Activated T-cell treated with anti-CD3 and anti-CD28 coated beads for 48 hours (primary cell): ENCODE results near the gene F13A1.

ENCODE experiments used
- DNase-seq: peaks from one replicate; pipeline ENCODE4 v3.0.0-alpha.2; 2020; ENCODE audit warnings: low read depth

The F13A1 gene

DNA sequence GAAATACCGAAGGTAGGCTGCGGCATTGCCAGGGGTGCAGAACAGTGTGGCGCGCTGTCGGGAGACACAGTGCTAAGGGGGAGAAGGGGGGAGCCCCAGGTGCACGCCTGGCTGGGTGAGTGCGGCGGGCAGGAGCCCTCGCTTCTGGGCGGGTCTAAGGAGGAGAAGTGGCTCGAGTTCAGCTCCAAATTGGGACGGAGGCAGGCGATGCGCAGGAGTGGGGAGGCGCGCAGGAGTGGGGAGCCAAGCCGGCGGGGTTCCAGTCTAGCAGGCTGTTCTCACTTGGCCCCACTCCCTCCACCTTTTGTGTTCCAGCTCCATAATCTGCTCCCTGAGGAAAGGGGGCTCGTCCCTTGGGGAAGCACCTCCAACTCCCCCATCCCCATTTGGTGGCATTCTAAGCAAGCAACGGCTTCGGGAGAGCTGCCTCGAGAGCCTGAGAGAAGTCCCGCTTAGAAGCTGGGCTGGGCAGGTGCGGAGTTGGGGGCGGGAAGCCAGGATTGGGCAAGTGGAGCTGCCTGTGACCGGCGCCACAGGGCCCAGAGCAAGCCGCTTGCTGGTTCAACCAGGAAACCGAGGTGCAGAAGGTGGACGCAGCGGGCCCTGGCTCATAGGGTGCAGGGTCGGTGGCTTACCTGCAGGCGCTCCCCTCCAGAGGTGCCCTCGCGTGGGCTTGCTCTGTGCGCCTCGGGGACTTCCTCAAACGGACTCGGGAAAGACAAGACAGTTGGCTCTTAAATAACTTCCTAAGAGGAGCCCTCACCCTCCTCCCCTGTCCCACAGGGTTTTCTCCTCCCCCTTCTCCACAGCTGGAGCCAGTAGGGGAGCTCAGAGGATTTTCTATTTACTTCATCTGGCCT lies at the start of gene F13A1:
F13A1 (minus strand) TSS at position 711 of the 860 bp plus-strand sequence. CDS start 1,998 bp downstream, outside the sequence.
- no peak for DNase-seq

DNA sequence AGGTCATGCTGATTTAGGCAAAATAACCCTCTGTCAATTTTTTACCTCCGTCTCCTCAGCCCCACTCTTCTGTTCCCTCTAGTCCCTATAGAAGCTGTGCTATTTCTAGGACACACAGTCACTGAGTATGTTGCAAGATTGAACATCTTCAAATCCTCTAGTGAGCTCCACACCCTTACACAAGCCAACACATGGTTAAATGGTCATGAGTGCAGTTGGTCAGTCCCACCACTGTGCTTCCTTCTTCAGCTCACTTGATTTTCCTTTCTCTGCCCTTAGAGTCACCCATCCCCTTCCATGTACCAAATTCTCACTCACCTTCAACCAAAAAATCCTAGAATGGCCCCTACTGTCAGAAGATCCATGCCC lies 48.2 kb upstream of the F13A1 start:
- DNase-seq: no peak

DNA sequence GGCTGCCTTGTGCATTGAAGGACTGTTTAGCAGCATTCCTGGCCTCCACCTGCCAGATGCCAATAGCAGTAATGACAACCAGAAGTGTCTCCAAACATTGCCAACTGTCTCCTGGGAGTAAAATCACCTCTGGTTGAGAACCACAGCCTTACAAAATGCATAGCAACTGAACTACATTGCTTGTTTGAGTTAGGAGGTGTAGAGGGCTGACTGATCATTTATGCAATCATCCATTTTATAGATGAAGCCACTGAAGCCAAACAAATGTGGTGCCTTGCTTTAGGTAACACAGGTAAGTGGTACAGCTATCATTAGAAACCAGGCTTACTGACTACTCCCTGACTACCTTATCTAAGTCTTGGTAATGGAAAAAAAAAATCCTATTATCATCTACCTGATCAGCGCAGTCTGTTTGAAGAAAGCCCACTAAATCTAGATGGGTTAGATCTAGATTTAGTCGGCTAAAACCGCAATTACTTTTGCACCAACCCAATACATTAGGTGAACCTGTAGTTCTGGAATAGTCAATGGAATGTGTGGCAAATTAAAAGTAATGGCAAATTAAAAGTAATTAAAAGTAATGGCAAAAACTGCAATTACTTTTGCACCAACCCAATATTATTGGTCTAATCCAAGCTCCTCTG lies 47.7 kb upstream of the F13A1 start:
- DNase-seq: no peak

DNA sequence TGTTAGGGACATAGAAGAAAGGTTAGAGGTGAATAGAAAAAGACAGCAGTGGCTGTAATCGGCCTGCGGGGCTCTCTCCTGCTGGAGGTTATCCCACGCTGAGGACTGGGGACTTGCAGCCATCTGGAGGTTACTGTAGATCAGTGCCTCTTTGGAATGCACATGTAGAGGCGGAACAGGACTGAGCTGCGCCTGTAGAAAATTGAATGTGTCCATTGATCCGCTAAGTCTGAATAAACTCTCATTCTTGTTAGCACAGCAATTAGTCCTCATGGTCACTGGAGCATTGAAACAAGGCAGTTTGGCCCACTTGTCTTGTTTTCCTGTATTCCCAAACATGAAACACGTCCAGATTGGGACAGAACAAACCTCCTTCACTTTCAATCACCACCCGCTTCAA lies 46.3 kb upstream of the F13A1 start:
- no peak for DNase-seq

DNA sequence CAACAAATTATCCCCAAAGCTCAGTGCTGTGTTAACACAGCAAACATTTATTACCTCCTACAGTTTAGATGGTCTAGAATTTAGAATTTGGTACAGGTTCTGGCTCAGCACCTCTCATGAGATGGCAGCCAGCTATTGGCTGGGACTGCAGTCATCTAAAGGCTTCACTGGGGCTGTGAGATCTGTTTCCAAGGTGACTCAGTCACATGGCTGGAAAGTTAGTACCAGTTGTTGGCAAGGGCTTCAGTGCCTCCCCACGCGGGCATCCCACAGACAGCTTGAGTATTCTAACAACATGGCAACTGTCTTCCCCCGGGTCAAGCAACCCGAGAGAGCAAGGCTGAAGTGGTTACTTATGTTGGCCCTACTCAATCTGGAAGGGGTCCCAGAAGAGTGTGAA lies 44.8 kb upstream of the F13A1 start:
- no peak for DNase-seq

DNA sequence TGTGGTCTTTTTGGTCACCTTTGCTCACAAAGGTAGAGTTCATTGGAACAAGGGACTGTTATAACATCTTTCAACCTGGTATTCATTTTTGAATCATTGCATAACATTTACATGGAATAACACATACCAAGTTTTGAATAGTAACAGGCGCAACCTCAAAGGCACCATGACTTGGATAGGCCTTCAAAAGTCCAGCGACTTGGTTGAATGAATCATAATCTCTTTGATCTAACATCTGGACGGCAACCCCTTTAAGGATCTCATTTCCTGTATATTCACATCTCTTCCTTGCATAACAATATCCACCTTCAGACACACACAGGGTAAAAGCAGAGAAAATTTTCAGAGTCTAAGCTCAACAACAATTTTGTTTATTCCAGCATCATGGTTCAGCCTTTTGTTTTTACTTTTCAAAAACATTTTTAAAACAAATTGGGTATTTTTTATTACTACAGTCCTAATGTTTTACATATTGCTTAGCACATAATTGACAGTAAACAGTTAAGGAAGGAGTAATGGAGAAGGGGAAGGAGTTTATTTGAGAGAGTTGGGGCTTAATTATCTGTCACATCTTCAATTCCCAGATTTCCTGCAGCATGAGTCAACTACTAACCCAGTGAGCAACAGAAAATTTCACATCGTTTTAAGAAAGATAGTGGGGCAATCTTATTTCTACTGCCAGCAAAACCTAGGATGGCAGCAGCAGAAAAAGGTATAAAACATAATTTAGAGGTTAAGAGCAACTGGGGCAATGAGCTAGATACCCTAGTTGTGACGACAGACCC lies 41.8 kb upstream of the F13A1 start:
- no peak for DNase-seq

DNA sequence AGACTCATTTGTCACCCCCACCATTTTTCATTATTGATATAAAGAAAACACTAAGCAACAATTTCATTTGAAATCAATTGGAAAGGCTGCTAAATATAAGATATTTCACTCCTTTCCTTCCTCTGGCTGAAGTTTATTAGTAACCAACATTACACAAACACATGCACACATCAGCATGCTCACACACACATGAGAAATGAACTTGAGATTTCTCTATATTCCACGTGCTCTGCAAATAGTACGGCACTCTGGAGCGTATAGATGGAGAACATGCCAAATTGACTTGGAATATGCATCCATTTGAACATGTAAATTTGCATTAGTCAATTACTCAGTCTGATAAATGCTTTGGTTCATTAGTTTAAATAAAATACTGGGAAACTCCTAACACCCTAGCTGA lies 37.1 kb upstream of the F13A1 start:
- no peak for DNase-seq

DNA sequence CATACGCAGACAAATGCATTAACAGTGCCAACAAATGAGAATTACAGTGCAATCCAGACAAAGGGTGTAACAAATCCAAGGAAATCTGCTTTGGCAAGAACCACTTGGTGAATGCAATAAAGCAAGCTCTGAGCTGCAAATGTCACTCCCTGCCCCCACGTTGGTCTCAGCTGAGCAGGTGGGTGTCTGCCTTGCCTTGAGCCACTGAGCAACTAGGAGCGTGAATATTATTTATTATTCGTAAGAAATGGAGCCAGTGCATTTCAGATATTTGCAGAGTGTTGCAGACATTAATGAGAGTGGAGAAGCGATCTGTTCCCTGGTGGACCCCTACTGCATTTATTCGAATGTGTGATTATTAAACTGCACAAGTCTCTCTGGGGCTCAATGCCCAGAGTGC lies 36.6 kb upstream of the F13A1 start:
- DNase-seq: no peak

DNA sequence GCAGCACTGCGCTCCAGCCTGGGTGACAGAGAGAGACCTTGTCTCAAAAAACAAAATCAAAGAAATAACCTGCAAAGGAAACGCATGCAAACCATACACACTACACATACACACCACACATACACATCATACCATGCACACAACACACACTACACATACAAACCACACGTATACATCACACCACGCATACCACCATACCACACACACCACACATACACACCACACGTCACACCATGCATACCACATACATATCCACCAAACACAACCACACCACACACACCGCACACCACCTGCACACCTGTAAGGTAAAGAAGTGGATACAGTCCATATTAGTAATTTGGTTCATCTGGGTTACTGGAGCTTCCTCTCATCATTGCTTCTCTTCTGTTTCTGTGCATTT lies 32.3 kb upstream of the F13A1 start:
- no peak for DNase-seq

DNA sequence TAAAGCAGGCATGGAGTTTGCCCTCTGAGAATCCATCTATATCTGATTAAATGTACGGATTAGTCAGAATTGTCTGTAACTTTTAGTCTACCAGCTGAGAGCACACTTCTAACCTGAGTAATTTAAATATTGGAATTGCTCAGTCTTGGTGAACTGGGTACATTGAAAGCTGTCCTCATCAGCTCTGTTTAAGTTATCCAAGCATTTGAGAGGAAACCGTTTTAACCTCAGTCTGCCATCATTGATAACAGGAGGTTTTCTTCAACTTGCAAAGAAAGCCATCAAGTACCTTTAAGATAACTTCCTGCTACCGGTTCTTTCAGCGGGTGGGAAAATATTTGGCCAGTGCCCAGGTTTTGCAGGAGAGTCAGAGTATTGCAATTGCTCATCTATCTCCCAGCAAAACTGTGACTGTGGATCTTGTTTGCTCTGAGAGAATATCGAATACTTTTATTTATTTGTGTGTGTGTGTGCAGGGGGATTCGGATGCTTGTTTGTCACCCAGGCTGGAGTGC lies 31.1 kb upstream of the F13A1 start:
- no peak for DNase-seq

DNA sequence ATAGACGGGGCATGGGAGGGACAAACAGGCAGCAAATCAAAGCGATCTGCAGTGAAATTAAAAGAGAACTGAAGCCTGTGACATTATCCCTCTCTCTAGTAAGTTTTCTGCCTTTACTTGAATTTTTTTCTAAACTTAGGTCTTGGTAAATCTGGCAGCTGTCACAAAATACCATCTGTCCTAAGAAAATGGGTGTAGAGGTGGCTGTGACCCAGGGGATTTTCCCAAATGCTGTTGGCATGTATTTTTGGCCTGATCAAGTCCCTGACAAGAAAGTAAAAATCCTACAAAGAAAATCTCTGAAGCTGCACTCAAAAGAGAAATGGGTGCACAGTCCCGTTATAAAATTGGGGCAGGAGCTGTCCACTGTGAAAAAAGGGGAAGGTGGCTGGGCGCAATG lies 30.2 kb upstream of the F13A1 start:
- no peak for DNase-seq

DNA sequence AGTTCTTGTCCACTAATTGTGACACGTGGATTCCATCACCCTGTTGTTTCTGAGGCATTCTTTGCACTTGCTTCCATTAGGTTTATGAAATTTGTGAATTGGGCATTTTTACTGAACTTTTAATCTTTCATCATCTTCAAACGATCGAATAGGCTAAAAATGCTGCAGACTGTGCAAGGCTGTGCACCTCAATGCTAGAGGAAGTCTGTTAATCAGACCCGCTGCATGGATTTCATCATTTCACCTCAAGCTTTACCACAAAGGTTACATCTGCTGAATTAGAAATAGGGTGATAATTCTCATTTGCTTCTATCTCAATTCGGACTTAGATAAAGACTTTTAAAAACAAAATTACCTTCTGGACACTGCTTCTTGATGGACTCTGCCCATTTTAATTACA lies 27.8 kb upstream of the F13A1 start:
- no peak for DNase-seq

DNA sequence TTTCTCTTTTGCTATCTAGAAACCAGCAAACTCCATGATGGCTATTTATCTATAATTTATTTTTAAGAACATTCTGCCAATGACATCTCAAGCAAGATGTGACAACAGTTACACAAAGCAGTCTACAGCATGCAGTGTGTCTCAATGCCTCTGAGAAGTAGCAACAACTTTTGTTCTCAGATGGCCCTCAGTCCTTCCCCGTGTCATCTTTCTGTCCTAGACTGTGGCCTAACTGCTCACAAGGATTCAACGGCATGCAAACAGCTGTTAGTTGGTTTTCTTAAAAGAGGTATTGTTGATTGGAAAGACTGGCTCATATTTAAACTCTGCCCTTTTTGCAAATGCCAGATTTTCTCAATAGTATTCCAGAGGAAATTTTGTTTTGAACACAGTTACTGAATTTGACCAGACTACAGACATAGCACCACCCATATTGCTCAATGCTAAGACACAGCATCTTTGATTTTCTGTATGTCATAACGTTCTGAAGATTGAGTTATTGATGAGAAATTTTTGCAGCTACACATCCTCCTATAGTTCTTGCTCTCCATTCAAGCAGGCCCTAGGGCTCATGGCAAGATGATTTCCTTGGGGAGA lies 26.1 kb upstream of the F13A1 start:
- no peak for DNase-seq

DNA sequence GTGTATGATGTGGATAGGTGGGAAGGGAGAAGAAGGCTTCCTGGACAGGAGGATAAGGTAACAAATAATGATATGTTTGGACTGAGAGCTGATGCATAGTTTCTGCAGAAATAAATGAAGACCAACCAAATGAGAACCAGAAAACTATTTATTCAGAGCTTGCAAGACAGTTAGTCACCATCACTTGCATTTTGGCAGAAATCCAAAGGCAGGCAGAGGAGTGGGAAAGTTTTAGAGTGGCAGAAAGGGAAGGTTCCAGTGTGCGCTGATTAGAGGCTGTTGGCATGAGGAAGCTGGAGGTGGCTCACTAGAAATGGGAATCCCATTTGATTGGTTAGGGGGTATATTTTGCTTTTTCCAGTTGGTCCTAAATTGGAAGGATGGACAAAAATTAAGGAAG lies 13.0 kb upstream of the F13A1 start:
- DNase-seq: no peak

DNA sequence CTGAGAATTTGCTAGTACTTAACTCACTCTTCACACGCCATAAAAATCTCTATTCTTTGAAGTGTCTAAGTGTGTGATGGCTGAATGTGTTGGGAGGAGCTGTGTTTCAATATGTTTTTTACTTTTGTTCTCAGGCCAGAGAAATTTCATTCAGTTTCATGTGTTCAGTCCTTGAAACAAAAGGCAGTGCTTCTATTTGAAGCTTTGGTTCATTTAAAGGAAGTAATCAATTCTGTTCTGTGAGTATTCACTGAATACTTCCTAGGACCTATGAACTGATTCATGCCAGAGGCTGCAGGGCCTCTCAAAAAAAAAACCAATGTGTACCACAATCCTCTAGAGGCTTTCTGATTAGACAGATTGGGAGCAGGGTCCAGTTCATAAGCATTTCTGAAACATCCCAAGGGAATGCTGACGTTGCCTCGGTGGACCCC lies 12.4 kb upstream of the F13A1 start:
- no peak for DNase-seq

DNA sequence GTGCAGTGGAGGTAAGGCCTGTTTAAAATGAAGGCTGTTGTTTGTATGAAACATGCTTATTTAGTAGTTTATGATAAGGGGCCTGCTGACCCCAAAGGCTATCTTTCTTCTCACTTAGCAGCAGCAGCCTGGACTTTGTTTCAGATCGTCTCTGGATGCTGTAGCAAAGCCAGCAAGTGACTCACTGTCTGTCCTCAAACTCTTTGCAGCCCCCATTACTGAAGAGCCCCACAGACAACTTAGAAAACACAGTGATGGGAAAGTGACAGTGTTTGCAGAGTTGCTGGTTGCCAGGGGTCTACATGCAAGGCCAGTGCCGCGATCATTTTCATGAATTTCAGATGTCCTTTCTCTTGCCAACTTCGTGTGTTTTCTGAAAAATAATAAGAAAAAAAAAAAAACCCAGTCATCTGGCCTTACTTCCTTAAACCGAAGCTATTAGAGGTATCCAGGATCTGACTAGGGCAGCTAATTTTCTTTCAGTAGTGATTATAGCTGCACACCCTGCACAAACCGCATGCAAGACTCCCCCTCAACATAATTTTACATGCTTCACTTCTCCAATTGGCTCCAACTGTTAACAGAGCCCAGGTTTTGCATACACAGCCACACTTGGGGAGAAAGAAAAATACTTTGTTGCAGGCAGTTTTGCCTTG lies 11.6 kb upstream of the F13A1 start:
- DNase-seq: no peak

DNA sequence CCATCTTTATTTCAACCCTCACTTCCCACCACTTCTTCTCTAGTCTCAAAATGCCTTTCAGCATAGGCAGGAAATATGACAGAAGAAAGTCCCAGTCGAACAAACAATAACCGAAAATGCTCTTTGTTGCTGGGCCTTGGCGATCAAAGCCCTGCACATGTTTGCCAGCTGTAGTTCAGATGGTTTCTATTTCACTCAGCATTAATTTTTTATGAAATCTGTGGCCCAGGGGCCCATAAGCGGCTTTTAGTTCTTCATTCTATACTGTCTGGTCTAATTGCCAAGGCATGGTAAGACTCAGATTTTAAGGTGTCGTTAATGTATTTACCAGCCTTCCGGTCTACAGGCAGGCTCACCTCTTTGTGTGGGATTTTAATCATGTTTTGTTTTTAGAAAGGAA lies 10.9 kb upstream of the F13A1 start:
- no peak for DNase-seq

DNA sequence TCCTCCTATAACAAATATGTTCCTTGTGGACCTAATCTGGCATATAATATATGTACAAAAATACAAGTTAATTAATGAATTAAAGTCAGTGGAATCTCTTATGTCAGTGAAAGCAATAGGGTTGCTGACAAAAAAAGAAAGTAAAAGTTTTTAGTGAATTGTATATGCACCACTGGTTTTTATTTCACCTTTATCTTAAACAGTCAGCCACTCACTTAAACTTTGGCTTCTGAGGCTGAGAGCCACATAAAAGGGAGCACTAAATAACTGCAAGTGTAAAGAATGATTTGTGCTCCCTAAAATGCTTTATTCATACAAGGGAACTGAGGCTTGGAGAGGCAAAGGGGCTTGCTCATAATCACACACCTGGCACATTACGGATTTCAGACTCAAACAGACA lies 9.9 kb upstream of the F13A1 start:
- no peak for DNase-seq

DNA sequence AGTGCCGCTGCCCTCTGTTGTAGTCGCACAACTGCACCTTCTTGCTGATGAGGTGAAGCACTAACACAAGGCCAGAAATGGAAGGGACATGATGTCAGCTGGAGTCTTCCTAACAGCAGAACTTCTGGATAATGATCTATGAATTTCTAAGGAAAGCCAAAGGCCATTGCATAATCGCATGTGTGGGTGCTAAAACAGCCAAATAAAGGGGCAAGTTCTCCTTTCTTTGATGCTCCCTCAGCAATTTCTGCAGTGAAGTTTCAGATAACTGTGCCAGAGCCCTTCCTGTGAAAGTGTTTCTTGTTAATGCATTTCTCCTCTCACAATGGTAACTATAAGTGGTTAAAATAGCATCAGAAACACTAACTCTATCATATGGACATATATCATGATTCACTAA lies 8.0 kb upstream of the F13A1 start:
- DNase-seq: no peak

DNA sequence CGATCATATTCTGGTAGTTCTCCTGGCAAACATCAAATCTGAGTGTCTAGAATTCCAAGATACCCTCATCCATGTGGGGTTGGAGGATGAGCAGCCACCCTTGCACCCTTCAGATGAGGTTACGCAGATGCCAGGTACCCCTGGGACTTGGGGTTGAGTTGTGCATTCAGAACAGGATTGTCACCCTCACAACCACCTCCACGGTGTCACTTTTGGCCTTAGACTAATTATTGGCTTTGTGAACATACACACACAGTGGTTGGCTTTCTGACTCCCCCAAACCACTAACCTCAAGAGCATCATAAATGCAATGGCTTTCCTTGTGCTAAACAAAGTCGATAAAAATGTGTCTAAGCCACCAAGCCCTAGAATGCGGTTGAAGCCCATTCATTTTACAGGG lies 2.9 kb upstream of the F13A1 start:
- no peak for DNase-seq

DNA sequence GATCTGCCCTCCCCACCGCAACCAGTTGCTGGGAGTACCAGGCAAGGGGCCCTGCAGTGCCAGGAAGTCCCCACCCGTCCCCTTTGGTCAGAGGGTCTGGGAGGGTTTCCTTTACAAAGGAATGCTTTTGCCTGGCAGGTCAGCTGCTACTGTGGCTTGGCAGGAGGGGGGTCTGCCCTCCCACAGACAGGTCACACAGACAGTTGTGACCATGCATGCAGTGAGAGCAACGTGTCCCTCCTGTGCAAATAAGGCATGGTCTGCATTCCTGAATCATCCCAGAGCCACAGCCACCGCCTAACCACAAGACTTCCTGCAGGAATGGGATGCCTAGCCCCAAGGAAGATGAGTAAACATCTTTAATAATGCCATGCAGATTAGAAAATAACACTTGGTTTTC lies 439 bp upstream of the F13A1 start:
- no peak for DNase-seq
